ENCODE results near the gene ADGRG6. TPM values are rescaled to one million over a fixed set of nuclear protein-coding genes. Genes with fewer than 3 reads are reported as not detected.

Gene ADGRG6
- polyA plus RNA-seq, 1 of the 3 experiments (the other 2 are of a cell fraction) = 61.5 TPM

GRCh38 chr6:142372348-142372747 is 70.5 kb downstream of the ADGRG6 start (continued):
- TF ChIP-seq REST (IDR thresholded peaks at IDR 0.05; ENCODE audit: low read depth, low read length) = no peak
- TF ChIP-seq ELF1 (IDR thresholded peaks at IDR 0.05) = no peak
- no peak for TF ChIP-seq CHD2 (IDR thresholded peaks at IDR 0.05; ENCODE audit: low read length, partially characterized antibody)
- TF ChIP-seq MEF2A (IDR thresholded peaks at IDR 0.05; ENCODE audit: borderline replicate concordance, low read depth) = no peak
- no peak for TF ChIP-seq SIN3A (IDR thresholded peaks at IDR 0.05; ENCODE audit: borderline replicate concordance, low read depth, low read length)
- no peak for TF ChIP-seq GATA2 (CRISPR knock-in tag; IDR thresholded peaks at IDR 0.05)
- TF ChIP-seq GABPA (IDR thresholded peaks at IDR 0.05; ENCODE audit: low read depth) = no peak
- TF ChIP-seq PBX3 (IDR thresholded peaks at IDR 0.05) = peak; percentile 20; the same call in 1 of the 2 replicates
- 0 out of 2 replicates have a peak, but pooled peaks have one; percentile 27 for TF ChIP-seq FOXM1 (IDR thresholded peaks at IDR 0.05; ENCODE audit: low read depth)
- no peak for TF ChIP-seq RAD21 (IDR thresholded peaks at IDR 0.05; ENCODE audit: low read length)

GRCh38 chr6:142373268-142374090 is 71.7 kb downstream of the ADGRG6 start:
- CTCF ChIA-PET = interaction anchor here (0.9 to 1.9 kb wide), 2 partner anchors 11 to 21 kb away, joined by 3 to 5 read pairs; no protein-coding TSS in a partner anchor
- TF ChIP-seq SMC3 (IDR thresholded peaks at IDR 0.05; ENCODE audit: low read depth, low read length) (no peak), TEAD4 (IDR thresholded peaks at IDR 0.05; ENCODE audit: borderline replicate concordance, insufficient read depth) (no peak), ZBTB33 (IDR thresholded peaks at IDR 0.05; ENCODE audit: borderline replicate concordance, low read depth) (no peak), USF1 (IDR thresholded peaks at IDR 0.05; ENCODE audit: borderline replicate concordance, low read depth) (no peak), ELF1 (IDR thresholded peaks at IDR 0.05) (no peak), RCOR1 (IDR thresholded peaks at IDR 0.05; ENCODE audit: low read length) (no peak), FOSL2 (IDR thresholded peaks at IDR 0.05; ENCODE audit: borderline replicate concordance, low read depth) (no peak), MEF2A (IDR thresholded peaks at IDR 0.05; ENCODE audit: borderline replicate concordance, low read depth) (no peak), MAX (IDR thresholded peaks at IDR 0.05; ENCODE audit: low read depth) (no peak), PBX3 (IDR thresholded peaks at IDR 0.05) (no peak), USF2 (IDR thresholded peaks at IDR 0.05; ENCODE audit: borderline replicate concordance, low read depth, low read length) (no peak), GABPA (IDR thresholded peaks at IDR 0.05; ENCODE audit: low read depth) (no peak), NRF1 (IDR thresholded peaks at IDR 0.05; ENCODE audit: low read depth, low read length) (no peak)

More at GRCh38 chr6:142373268-142374090, 71.7 kb downstream of the ADGRG6 start:
- Histone ChIP-seq H3K27ac (ENCODE audit: low read depth in 2 of 2, low read length in 1 of 2) (peak overlapping the region; percentile 91 to 99; a peak in 3 of 4 replicates), H4K20me1 (ENCODE audit: insufficient read depth) (no peaks in the 10 kb centered on the region), H3K9ac (peak overlapping the region; percentile 69; the same call in 1 of the 2 replicates), H2AFZ (ENCODE audit: low read depth) (no peak overlapping the region), H3K4me3 (ENCODE audit: low read depth in 2 of 2, low read length in 1 of 2) (no peak overlapping the region), H3K9me3 (no peaks in the 10 kb centered on the region), H3F3A (replicated peaks; ENCODE audit: insufficient read depth) (peaks cover 59% of the 10 kb centered on the region), H3K4me2 (peak overlapping the region; percentile 42; the same call in 1 of the 2 replicates), H3K36me3 (replicated peaks in 1 of 2; ENCODE audit: control insufficient read depth in 1 of 2, insufficient read depth in 2 of 2, low read length in 1 of 2) (peaks cover 8 to 14% of the 10 kb centered on the region in 2 experiments), H3K9me2 (no peaks in the 10 kb centered on the region), H3K27me3 (ENCODE audit: insufficient read depth) (no peaks in the 10 kb centered on the region), H3K4me1 (ENCODE audit: control insufficient read depth in 1 of 2, insufficient read depth in 2 of 2, low read depth in 1 of 2, low read length in 1 of 2) (peaks cover 0 to 25% of the 10 kb centered on the region in 2 experiments; a peak in 3 of 4 replicates), H3K79me2 (ENCODE audit: insufficient read depth) (peaks cover 79% of the 10 kb centered on the region)
- no peak for DNase-seq
- 59% methylated on average over 2 of the region's 2 CpGs for WGBS (ENCODE audit: low lambda C conversion rate)
- POLR2A ChIA-PET = no interaction called here
